ENCODE measurements around the gene SLC25A11. TPM values are rescaled to one million over a fixed set of nuclear protein-coding genes. Genes with fewer than 3 reads are reported as not detected.

The SLC25A11 gene
- total RNA-seq, 1 donor from 2014 or later: 36.8 TPM

- Histone ChIP-seq H4K20me1 (ENCODE audit: insufficient read depth, low read length) (peaks cover 7% of the 10 kb centered on the region), H3K9ac (ENCODE audit: low read length) (peak overlapping the region; percentile 67), H3K4me2 (ENCODE audit: low read length) (peak overlapping the region; percentile 78), H3K79me2 (ENCODE audit: insufficient read depth, low read length) (no peaks in the 10 kb centered on the region), H3K4me1 (ENCODE audit: insufficient read depth, low read length) (peaks cover 6% of the 10 kb centered on the region), H3K36me3 (ENCODE audit: insufficient read depth, low read length) (peaks cover 12% of the 10 kb centered on the region), H3K27ac (ENCODE audit: low read depth, low read length) (no peak overlapping the region), H3K27me3 (ENCODE audit: insufficient read depth, low read length) (peaks cover 2% of the 10 kb centered on the region), H3K9me3 (ENCODE audit: insufficient read depth, low read depth, low read length) (no peaks in the 10 kb centered on the region), H3K4me3 (ENCODE audit: insufficient read depth, low read depth, low read length) (peak overlapping the region; percentile 53), H2AFZ (ENCODE audit: low read depth, low read length) (peak overlapping the region; percentile 34)
- no peak overlapping the region for H3K27ac Mint-ChIP-seq (ENCODE audit: unreplicated experiment)
- H3K4me1 Mint-ChIP-seq (ENCODE audit: low read depth, unreplicated experiment): no peaks in the 10 kb centered on the region
- H3K9me3 Mint-ChIP-seq (ENCODE audit: unreplicated experiment): no peaks in the 10 kb centered on the region
- FAIRE-seq (no peak), DNase-seq (ENCODE audit: low read depth) (no peak)
- peaks cover 22% of the 10 kb centered on the region for H3K36me3 Mint-ChIP-seq (ENCODE audit: low read depth, unreplicated experiment)
- H3K4me3 Mint-ChIP-seq (ENCODE audit: unreplicated experiment): no peak overlapping the region
- TF ChIP-seq, protein P1, sequence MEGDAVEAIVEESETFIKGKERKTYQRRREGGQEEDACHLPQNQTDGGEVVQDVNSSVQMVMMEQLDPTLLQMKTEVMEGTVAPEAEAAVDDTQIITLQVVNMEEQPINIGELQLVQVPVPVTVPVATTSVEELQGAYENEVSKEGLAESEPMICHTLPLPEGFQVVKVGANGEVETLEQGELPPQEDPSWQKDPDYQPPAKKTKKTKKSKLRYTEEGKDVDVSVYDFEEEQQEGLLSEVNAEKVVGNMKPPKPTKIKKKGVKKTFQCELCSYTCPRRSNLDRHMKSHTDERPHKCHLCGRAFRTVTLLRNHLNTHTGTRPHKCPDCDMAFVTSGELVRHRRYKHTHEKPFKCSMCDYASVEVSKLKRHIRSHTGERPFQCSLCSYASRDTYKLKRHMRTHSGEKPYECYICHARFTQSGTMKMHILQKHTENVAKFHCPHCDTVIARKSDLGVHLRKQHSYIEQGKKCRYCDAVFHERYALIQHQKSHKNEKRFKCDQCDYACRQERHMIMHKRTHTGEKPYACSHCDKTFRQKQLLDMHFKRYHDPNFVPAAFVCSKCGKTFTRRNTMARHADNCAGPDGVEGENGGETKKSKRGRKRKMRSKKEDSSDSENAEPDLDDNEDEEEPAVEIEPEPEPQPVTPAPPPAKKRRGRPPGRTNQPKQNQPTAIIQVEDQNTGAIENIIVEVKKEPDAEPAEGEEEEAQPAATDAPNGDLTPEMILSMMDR (IDR thresholded peaks at IDR 0.05; ENCODE audit: insufficient read depth, low read depth, low read length): no peak
- TF ChIP-seq EZH2 (IDR thresholded peaks at IDR 0.05; ENCODE audit: insufficient read depth, low read length): no peak
- no peaks in the 10 kb centered on the region for H3K27me3 Mint-ChIP-seq (ENCODE audit: low read depth, unreplicated experiment)
These were observed 40.9 kb downstream of the SLC25A11 start for GRCh38 chr17:4898927-4899326.

DNA sequence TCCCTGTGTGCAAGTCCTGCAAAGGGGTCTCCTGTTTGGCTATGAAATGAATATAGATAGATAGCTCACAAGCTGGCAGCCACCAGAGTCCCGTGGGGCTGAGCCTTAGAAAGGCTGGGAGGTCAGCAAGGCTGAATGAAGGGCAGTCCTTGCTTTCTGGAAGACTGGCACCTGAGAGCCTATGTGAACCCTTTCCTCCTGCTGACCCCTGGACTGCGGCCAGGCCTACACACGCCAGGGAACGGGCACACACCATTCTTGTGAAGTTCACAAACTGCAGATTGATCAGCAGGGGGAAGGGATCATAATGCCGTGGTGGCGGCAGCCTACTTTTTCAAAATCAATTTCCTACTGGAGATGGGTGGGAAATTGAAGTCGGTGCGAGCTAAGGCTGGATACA is 41.5 kb downstream of the SLC25A11 start:
- H3K4me2 ChIP-seq (ENCODE audit: low read length): peak overlapping the region; percentile 78
- no peak overlapping the region for H3K27ac Mint-ChIP-seq (ENCODE audit: unreplicated experiment)
- peaks cover 7% of the 10 kb centered on the region for H4K20me1 ChIP-seq (ENCODE audit: insufficient read depth, low read length)
- FAIRE-seq: no peak
- TF ChIP-seq, protein P1 (IDR thresholded peaks at IDR 0.05; ENCODE audit: insufficient read depth, low read depth, low read length): no peak
- TF ChIP-seq EZH2 (IDR thresholded peaks at IDR 0.05; ENCODE audit: insufficient read depth, low read length): no peak
- no peaks in the 10 kb centered on the region for H3K9me3 ChIP-seq (ENCODE audit: insufficient read depth, low read depth, low read length)
- H3K36me3 ChIP-seq (ENCODE audit: insufficient read depth, low read length): peaks cover 12% of the 10 kb centered on the region
- no peaks in the 10 kb centered on the region for H3K27me3 Mint-ChIP-seq (ENCODE audit: low read depth, unreplicated experiment)
- H3K4me3 Mint-ChIP-seq (ENCODE audit: unreplicated experiment): no peak overlapping the region
- DNase-seq (ENCODE audit: low read depth): no peak
- no peaks in the 10 kb centered on the region for H3K79me2 ChIP-seq (ENCODE audit: insufficient read depth, low read length)
- no peak overlapping the region for H2AFZ ChIP-seq (ENCODE audit: low read depth, low read length)
- peaks cover 6% of the 10 kb centered on the region for H3K4me1 ChIP-seq (ENCODE audit: insufficient read depth, low read length)
- H3K27ac ChIP-seq (ENCODE audit: low read depth, low read length): no peak overlapping the region
- no peaks in the 10 kb centered on the region for H3K9me3 Mint-ChIP-seq (ENCODE audit: unreplicated experiment)
- no peaks in the 10 kb centered on the region for H3K4me1 Mint-ChIP-seq (ENCODE audit: low read depth, unreplicated experiment)
- peaks cover 22% of the 10 kb centered on the region for H3K36me3 Mint-ChIP-seq (ENCODE audit: low read depth, unreplicated experiment)
- H3K27me3 ChIP-seq (ENCODE audit: insufficient read depth, low read length): peaks cover 2% of the 10 kb centered on the region
- no peak overlapping the region for H3K9ac ChIP-seq (ENCODE audit: low read length)
- no peak overlapping the region for H3K4me3 ChIP-seq (ENCODE audit: insufficient read depth, low read depth, low read length)

GRCh38 chr17:4897785-4898184 is 42.1 kb downstream of the SLC25A11 start:
- TF ChIP-seq, protein P1 (IDR thresholded peaks at IDR 0.05; ENCODE audit: insufficient read depth, low read depth, low read length): no peak
- TF ChIP-seq EZH2 (IDR thresholded peaks at IDR 0.05; ENCODE audit: insufficient read depth, low read length): no peak
- no peaks in the 10 kb centered on the region for H3K27me3 Mint-ChIP-seq (ENCODE audit: low read depth, unreplicated experiment)
- Histone ChIP-seq H4K20me1 (ENCODE audit: insufficient read depth, low read length) (peaks cover 5% of the 10 kb centered on the region), H3K4me1 (ENCODE audit: insufficient read depth, low read length) (peaks cover 6% of the 10 kb centered on the region), H3K79me2 (ENCODE audit: insufficient read depth, low read length) (no peaks in the 10 kb centered on the region), H2AFZ (ENCODE audit: low read depth, low read length) (no peak overlapping the region), H3K36me3 (ENCODE audit: insufficient read depth, low read length) (peaks cover 12% of the 10 kb centered on the region), H3K27ac (ENCODE audit: low read depth, low read length) (no peak overlapping the region), H3K9ac (ENCODE audit: low read length) (no peak overlapping the region), H3K9me3 (ENCODE audit: insufficient read depth, low read depth, low read length) (no peaks in the 10 kb centered on the region), H3K4me3 (ENCODE audit: insufficient read depth, low read depth, low read length) (no peak overlapping the region), H3K4me2 (ENCODE audit: low read length) (no peak overlapping the region), H3K27me3 (ENCODE audit: insufficient read depth, low read length) (peaks cover 2% of the 10 kb centered on the region)
- no peaks in the 10 kb centered on the region for H3K4me1 Mint-ChIP-seq (ENCODE audit: low read depth, unreplicated experiment)
- no peak overlapping the region for H3K27ac Mint-ChIP-seq (ENCODE audit: unreplicated experiment)
- no peaks in the 10 kb centered on the region for H3K9me3 Mint-ChIP-seq (ENCODE audit: unreplicated experiment)
- DNase-seq (ENCODE audit: low read depth): no peak
- peaks cover 22% of the 10 kb centered on the region for H3K36me3 Mint-ChIP-seq (ENCODE audit: low read depth, unreplicated experiment)
- no peak overlapping the region for H3K4me3 Mint-ChIP-seq (ENCODE audit: unreplicated experiment)
- FAIRE-seq: no peak

All from astrocyte (in vitro differentiated cells and primary cell).